ENCODE measurements around the gene MAST2.
"Not testable (repeated sequence)": the region's sequence is repeated elsewhere in the genome, so short reads cannot be mapped to it uniquely, and the experiment has no call there.

Gene MAST2

GRCh38 chr1:45857755-45858492 lies 54.5 kb downstream of the MAST2 start:
- not testable (repeated sequence) for DNase-seq (ENCODE audit: low read depth)

- DNase-seq (ENCODE audit: low read depth) = no peak
Measured at GRCh38 chr1:45859221-45859620, 55.8 kb downstream of the MAST2 start.

GRCh38 chr1:45862008-45862407 lies 58.6 kb downstream of the MAST2 start:
- DNase-seq (ENCODE audit: low read depth) = no peak

GRCh38 chr1:45863218-45863617 lies 59.8 kb downstream of the MAST2 start:
- DNase-seq (ENCODE audit: low read depth) = no peak

- no peak for DNase-seq (ENCODE audit: low read depth)
Measured at GRCh38 chr1:45864167-45865106, 61.0 kb downstream of the MAST2 start.

- no peak for DNase-seq (ENCODE audit: low read depth)
Measured at GRCh38 chr1:45867697-45868348, 64.4 kb downstream of the MAST2 start.

GRCh38 chr1:45868861-45869260 lies 65.4 kb downstream of the MAST2 start:
- no peak for DNase-seq (ENCODE audit: low read depth)

- no peak for DNase-seq (ENCODE audit: low read depth)
Measured at GRCh38 chr1:45870500-45870899, 67.1 kb downstream of the MAST2 start.

GRCh38 chr1:45872173-45872801 lies 68.9 kb downstream of the MAST2 start:
- not testable (repeated sequence) for DNase-seq (ENCODE audit: low read depth)

- DNase-seq (ENCODE audit: low read depth) = no peak
Measured at GRCh38 chr1:45876000-45876617, 72.7 kb downstream of the MAST2 start.

- no peak for DNase-seq (ENCODE audit: low read depth)
Measured at GRCh38 chr1:45877264-45877663, 73.9 kb downstream of the MAST2 start.

- DNase-seq (ENCODE audit: low read depth) = no peak
Measured at GRCh38 chr1:45879885-45880598, 76.6 kb downstream of the MAST2 start.

- no peak for DNase-seq (ENCODE audit: low read depth)
Measured at GRCh38 chr1:45880930-45881329, 77.5 kb downstream of the MAST2 start.

GRCh38 chr1:45883658-45884057 lies 80.2 kb downstream of the MAST2 start:
- no peak for DNase-seq (ENCODE audit: low read depth)

GRCh38 chr1:45884700-45885099 lies 81.3 kb downstream of the MAST2 start:
- DNase-seq (ENCODE audit: low read depth) = no peak

GRCh38 chr1:45886229-45886628 lies 82.8 kb downstream of the MAST2 start:
- no peak for DNase-seq (ENCODE audit: low read depth)

GRCh38 chr1:45887156-45887842 lies 83.9 kb downstream of the MAST2 start:
- DNase-seq (ENCODE audit: low read depth) = no peak

- DNase-seq (ENCODE audit: low read depth) = no peak
Measured at GRCh38 chr1:45890078-45890477, 86.7 kb downstream of the MAST2 start.

GRCh38 chr1:45891087-45891486 lies 87.7 kb downstream of the MAST2 start:
- DNase-seq (ENCODE audit: low read depth) = no peak

GRCh38 chr1:45892068-45892785 lies 88.8 kb downstream of the MAST2 start:
- DNase-seq (ENCODE audit: low read depth) = no peak

Data from activated T-cell treated with anti-CD3 and anti-CD28 coated beads for 1 hour (primary cell).